Fibroblast of skin of left quadriceps (primary cell): ENCODE measurements around the gene SLC5A12.
"Not testable (repeated sequence)": the region's sequence is repeated elsewhere in the genome, so short reads cannot be mapped to it uniquely, and the experiment has no call there.

ENCODE experiments used
- DNase-seq, 2 experiments: peaks; one replicate each; pipeline ENCODE4 v3.0.0-alpha.2; 2013; ENCODE audit warnings: low read depth in 2 of 2

SLC5A12 gene

DNA sequence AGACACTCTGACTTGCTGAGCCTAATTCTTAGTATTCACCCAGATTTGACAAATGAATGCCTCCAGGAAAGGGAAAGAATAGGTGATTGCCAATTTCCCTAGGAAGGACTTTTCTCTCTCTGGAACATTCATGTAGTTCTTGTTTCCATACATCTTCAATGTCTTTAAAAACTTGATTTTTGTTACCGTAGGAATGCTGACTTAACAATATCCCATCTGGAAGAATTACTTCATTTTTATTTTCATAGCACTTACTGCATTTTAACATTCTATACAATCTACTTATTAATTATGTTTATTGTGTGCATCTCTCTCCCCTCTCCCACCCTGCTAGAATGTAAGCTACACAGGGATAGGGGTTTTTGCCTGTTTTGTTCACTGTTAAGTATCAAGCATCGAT is 66.6 kb downstream of the SLC5A12 start:
- DNase-seq = no peak

DNA sequence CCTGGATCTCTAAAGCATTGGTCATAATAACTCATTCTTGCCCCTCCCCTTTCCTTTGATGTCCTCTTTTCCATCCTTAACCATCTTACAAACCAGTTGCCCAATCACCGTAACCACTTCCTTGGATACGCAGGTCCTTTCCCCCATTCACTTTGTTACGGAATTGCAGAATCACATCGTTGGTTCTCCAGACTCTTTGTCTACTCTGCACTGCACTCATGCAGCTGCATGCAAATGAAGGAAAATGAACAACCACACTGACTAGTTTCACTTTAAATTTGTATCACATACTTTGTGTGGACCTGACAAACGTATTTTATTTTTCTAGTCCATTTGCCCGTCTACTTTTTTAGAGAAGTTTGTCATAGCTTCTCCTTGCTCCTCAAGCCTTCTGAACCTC is 69.9 kb downstream of the SLC5A12 start:
- DNase-seq = no peak

DNA sequence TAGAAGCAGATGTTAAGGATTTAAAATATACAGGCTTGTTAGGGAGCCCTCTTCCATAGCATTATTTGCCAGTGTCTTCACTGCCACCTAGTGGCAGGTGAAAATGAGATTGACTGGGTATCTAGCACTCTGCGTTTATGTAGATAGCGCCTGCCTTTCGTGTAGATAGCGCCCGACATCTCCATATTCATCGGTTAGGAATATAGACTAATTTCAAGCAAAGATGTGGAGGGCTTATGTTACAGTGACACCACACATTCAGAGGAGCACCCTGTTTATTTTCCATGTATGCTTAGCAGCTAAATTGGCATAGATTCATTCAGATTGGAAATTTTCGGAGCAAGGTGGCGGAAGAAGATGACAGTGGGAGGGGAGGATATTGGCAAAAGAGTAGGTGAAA is 72.0 kb downstream of the SLC5A12 start:
- peak; percentile 58 to 64 for DNase-seq

DNA sequence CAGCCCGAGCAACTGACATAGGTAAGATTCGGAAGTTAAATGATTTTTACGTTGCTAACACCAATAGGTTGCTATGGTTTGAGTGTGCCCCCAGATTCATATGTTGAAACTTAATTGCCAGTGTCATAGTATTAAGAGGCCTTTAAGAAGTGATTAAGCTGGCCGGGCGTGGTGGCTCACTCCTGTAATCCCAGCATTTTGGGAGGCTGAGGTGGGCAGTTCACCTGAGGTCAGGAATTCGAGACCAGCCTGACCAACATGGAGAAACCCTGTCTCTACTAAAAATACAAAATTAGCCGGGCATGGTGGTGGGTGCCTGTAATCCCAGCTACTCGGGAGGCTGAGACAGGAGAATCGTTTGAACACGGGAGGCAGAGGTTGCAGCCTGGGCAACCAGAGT is 78.5 kb downstream of the SLC5A12 start:
- DNase-seq = not testable (repeated sequence)

DNA sequence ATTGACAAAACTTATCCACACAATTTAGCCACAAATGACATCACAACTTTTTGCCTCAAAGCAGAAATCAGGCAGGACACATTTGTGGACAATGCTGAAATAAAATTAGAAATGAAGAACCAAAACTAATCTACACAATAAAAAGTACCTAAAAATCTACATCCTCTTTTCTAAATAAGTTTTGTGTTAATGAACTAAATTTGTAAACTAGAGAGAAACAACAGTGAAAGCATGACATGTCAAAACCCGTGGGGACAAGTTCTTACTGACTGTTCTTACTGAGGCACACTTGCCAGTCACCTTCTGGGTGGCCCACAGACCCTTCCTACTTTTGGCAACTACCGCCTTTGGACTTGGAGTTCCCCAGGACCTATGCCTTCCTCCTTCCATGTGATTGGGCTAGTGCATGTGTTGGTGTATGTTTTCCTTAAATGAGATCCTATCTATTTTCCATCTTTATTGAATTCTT is 89.1 kb downstream of the SLC5A12 start:
- no peak for DNase-seq

DNA sequence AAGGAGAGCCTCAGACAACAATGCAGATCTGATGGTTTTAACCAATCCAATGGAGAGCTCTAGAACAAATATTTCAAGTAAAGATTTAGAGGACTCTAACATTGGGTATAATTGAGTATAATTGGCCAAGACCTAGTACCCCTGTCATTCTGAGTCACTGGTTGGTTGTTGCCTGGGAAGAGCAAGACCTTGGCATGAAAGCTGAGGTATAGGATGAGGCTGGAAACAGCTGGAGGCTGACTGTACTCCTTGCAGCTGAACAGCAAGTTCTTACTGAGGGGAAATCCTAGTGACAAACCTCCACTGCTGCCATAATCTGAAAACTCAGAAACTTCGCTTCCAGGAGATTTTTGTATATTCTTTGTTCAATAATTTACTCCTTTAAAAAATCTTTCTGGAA is 95.5 kb downstream of the SLC5A12 start:
- DNase-seq = no peak

DNA sequence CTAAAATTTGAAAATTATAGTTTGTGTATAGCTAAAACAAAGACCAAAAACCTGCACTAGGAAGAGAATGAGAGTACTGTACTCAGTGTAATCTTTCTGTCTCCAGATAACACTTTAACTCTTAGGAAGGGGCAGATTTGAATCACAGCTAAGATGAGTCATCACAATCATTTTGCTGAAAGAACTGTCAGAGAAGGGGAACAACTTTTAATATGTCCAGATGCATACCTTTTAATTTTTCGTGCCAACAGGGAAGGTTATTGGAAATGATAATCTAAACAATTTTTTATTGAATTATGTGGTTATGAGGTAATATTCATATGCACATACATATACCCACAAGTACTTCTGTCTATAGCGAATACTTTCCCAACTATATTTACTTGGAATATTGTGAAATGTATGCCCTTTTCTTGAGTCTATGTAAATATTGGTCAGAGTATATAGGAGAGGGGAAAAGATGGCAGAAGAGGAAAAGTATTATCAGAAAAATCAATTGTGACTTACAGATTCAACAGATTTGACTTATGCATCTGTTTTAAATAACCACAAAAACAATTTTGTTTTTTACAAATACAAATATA is 98.7 kb downstream of the SLC5A12 start:
- DNase-seq = peak; percentile 5 to 13

DNA sequence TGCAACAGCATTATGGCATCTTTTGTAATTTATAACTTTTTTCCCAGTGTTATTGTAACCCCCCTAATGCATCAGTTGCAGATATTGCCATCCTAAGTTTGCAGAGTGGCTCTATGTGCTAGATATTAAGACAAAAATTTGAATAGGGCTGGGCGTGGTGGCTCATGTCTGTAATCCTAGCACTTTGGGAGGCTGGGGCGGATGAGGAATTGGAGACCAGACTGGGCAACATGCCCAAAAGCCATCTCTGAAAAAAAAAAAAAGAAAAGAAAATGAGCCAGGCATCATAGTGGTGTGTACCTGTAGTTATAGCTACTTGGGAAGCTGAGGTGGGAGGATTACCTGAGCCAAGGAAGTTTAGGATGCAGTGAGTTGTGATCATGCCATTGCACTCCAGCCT is 99.7 kb downstream of the SLC5A12 start:
- DNase-seq = no peak

DNA sequence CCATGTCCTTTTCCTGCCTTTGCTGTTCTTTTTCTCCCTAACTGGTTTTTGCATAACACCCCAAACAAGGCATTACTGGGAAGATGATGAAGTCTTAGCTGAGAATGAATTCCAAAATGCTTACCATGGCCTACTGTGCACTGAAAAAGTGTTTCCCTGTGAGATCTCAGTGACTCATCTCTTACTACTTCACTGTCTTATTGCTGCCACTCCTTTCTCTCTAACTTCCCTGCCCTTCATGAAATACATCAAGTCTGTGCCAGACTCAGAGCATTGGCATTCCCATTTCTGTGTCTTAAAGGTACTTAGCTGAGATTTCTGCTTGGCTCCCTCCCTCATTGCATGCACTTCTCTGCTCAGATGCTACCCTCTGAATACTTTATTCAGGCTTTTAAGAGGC is 100.7 kb downstream of the SLC5A12 start:
- DNase-seq = peak; percentile 67 to 68

DNA sequence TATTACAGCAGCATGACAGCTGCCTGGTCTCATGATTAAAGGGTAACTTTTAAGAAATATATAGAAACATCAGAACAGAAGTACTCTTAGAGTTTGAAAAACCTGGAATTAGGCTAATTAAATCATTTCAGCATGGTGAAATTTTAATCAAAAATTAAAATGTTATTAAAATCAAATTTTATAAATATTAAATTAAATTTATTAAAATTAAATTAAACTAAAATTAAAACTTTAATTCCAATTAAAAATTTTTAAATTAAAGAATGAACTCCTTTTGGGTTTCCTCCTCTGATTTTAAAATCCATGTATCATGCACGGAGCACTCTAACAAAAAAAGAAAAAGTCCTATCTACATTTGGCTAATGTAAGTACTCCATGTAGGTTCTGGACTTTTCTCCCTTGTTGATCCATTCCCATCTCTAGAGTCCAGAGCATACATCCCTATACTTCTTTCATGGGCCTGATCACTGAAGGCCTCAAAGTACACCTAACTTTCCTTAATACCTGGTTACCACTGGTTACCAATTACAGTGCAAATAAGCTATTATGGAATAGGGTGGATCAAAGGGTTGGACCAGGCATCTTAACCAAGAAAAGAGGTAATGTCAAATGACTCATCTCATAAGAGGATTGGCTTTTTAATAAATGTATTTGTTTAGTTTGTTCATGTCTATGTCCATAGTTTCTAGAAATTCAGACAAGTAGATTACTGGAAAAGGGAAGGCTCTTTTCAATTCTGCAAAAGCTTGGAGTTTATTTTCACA is 101.4 kb downstream of the SLC5A12 start:
- no peak for DNase-seq

DNA sequence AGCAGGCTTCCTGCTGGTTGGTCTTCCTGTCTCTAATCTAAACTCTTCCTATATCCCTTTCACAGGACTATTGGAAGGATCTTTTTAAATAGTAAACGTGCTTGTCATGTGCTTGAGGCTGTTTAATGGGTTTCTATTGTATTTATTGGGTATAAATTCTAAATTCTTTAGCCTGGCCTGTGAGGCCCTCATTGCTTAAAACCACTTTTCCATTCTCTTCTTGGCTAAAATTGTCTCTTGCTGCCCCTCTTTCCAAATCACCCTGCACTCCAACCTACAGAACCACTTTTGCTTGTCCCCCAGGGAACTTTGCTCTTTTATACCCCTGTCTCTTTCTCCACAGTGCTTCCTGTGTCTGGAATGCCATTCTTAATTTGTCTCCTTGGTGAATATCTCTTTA is 103.4 kb downstream of the SLC5A12 start:
- DNase-seq = no peak
